Gastroesophageal sphincter (tissue), 3 donors: ENCODE data around the gene FBXL19.
A peak's percentile ranks its signal among the peaks of the same experiment; 100 is the strongest.

Source experiments
- CTCF ChIP-seq, 4 experiments: fragments of 200-600 bp in 2 of 4; fragments of 450-650 bp in 2 of 4; sonication (generic) in 1 of 4; IDR thresholded peaks; one replicate each; pipeline ENCODE4 v1.5.1; 2017 to 2019; ENCODE audit warnings: antibody characterized with exemption in 4 of 4, mild to moderate bottlenecking in 2 of 4, moderate library complexity in 2 of 4
- POLR2A ChIP-seq, 2 donors: fragments of 450-650 bp; IDR thresholded peaks; one replicate each; pipeline ENCODE4 v1.6.1; 2017; ENCODE audit warnings: antibody characterized with exemption in 2 of 2, mild to moderate bottlenecking in 2 of 2, moderate library complexity in 1 of 2

DNA sequence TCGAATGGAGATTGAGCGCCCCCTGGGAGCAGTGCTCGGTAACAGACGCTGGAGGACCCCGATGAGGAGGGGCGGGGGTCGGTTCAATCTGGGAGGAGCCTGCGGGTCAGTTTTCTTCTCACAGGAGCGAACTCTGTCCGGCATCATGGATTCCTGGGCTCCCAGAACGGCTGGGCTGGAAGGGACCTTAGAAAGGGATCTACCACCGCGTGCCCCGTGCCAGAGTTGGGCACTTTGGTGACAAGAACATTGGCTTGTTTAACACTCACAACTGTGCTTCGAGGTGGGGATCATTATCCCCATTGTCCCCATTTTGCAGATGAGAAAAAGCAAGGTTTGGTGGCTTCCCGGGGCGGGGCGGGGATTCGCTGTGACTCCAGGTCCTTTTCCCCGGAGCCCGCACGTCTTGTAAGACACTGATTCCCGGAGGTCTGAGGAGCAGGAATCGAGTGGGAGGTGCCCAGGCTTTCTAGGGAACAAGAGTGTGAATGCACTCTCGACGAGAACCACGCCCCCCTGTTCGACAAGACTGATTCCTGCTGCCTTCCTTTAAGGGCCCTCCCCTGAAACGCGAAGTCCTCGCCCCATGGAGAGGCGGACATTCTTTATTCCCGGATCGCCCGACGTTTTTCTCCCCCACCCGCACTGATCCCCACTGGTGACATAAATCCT is 1.5 kb upstream of the FBXL19 start:
- TF ChIP-seq POLR2A (IDR thresholded peaks at IDR 0.05) (no peak), CTCF (IDR thresholded peaks at IDR 0.05) (peak in 3 of 4 experiments; percentile 91 to 94 (median 93))
